Measurements from ENCODE around the gene PKD2L2.
A peak's percentile ranks its signal among the peaks of the same experiment; 100 is the strongest.
"Not testable (repeated sequence)": the region's sequence is repeated elsewhere in the genome, so short reads cannot be mapped to it uniquely, and the experiment has no call there.

Gene PKD2L2

GRCh38 chr5:137888863-137889759, at the start of gene PKD2L2:
Gene PKD2L2, plus strand, starts transcription at chr5:137889457. Its CDS starts 35 bp downstream, at chr5:137889492.
- DNase-seq = no peak

GRCh38 chr5:137842296-137842695, 47.0 kb upstream of the PKD2L2 start:
- DNase-seq = no peak

GRCh38 chr5:137843676-137844299, 45.5 kb upstream of the PKD2L2 start:
- DNase-seq = no peak

- no peak for DNase-seq
Measured at GRCh38 chr5:137845472-137845871, 43.8 kb upstream of the PKD2L2 start.

GRCh38 chr5:137847687-137848086, 41.6 kb upstream of the PKD2L2 start:
- no peak for DNase-seq

- DNase-seq = not testable (repeated sequence)
Measured at GRCh38 chr5:137853165-137853564, 36.1 kb upstream of the PKD2L2 start.

GRCh38 chr5:137856201-137856600, 33.1 kb upstream of the PKD2L2 start:
- DNase-seq = no peak

GRCh38 chr5:137856916-137857862, 32.1 kb upstream of the PKD2L2 start:
- no peak for DNase-seq

GRCh38 chr5:137858223-137858916, 30.9 kb upstream of the PKD2L2 start:
- DNase-seq = no peak

GRCh38 chr5:137858954-137859353, 30.3 kb upstream of the PKD2L2 start:
- no peak for DNase-seq

- DNase-seq = no peak
Measured at GRCh38 chr5:137862251-137862650, 27.0 kb upstream of the PKD2L2 start.

GRCh38 chr5:137863653-137864052, 25.6 kb upstream of the PKD2L2 start:
- DNase-seq = not testable (repeated sequence)

- DNase-seq = no peak
Measured at GRCh38 chr5:137866541-137867388, 22.5 kb upstream of the PKD2L2 start.

- no peak for DNase-seq
Measured at GRCh38 chr5:137867664-137868063, 21.6 kb upstream of the PKD2L2 start, which contains the start of gene MYOT. Gene MYOT, plus strand, starts transcription at chr5:137867860. Its CDS starts 2,792 bp downstream, at chr5:137870652.

- DNase-seq = no peak
Measured at GRCh38 chr5:137870647-137871339, 18.5 kb upstream of the PKD2L2 start.

- DNase-seq = no peak
Measured at GRCh38 chr5:137871571-137871970, 17.7 kb upstream of the PKD2L2 start.

GRCh38 chr5:137872466-137872865, 16.8 kb upstream of the PKD2L2 start:
- no peak for DNase-seq

- DNase-seq = no peak
Measured at GRCh38 chr5:137876101-137876500, 13.2 kb upstream of the PKD2L2 start.

- DNase-seq = peak; percentile 4
Measured at GRCh38 chr5:137880313-137880712, 8.9 kb upstream of the PKD2L2 start.

- DNase-seq = no peak
Measured at GRCh38 chr5:137887831-137888230, 1.4 kb upstream of the PKD2L2 start.

- no peak for DNase-seq
Measured at GRCh38 chr5:137888466-137888862, 793 bp upstream of the PKD2L2 start.
